Measurements from ENCODE around the gene SFTPB.

The SFTPB gene

DNA sequence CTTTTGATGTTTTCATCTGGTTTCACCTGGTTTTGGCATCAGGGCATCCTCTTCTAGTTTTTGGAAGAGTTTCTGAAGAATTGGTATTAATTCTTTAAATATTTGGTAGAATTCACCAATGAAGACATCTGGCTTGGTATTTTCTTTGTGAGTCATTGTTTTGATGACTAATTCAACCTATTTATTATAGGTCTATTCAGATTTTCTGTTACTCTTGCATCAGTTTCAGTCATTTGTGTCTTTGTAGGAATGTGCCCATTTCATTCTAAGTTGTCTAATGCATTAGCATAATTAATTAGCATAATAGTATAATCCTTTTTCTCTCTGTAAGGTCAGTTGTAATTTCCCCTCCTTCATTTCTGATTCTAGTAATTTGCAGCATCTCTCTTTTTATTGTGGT, 34.2 kb upstream of the SFTPB start:
- no peak for DNase-seq

DNA sequence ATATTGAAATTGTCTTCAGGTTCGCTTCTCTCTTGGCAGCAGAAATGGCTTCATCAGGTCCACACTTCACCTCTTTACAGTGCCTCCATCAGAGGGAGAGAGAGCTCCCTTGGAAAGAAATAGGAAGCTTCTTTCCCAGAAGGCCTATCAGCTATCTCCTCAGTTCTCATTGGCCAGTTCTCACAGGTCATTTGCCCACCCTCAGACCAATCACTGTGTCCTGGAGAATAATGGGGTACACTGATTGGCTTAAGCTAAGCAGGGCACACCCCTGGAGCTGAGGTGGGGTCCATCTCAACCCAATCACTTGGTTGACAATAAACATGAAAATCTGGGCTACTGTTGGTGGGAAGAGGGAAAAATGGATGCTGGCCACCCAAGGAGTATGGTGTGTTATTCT, 31.3 kb upstream of the SFTPB start:
- DNase-seq = no peak

GRCh38 chr2:85698880-85699254, 30.9 kb upstream of the SFTPB start:
- no peak for DNase-seq

- no peak for DNase-seq
Measured at GRCh38 chr2:85698184-85698879, 30.3 kb upstream of the SFTPB start.

DNA sequence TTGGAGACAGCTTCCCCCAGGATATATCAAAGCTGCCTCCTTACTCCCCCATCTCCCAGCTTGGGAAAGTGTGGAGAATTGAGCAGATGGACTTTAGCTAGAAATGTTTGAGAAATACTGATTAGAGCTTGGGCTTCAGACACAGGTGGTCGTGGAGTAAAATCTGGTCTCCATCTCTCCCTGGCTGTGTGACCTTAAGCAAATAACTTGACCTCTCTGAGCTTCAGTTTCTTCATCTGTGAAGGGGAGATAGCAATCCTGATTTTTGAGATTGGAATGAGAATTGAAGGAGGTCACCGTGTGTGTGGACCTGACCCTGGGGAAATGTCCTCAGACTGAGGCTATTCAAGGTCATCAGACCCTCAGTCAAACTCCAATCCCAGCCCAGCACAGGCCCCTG, 29.7 kb upstream of the SFTPB start:
- DNase-seq = no peak

- no peak for DNase-seq
Measured at GRCh38 chr2:85697096-85697495, 29.1 kb upstream of the SFTPB start.

GRCh38 chr2:85695691-85696668, 28.0 kb upstream of the SFTPB start:
- no peak for DNase-seq

- DNase-seq = no peak
Measured at GRCh38 chr2:85695121-85695520, 27.1 kb upstream of the SFTPB start.

- no peak for DNase-seq
Measured at GRCh38 chr2:85694052-85695025, 26.3 kb upstream of the SFTPB start, which contains the start of gene GNLY. Gene GNLY (plus strand): TSS chr2:85694358. CDS start chr2:85694419, 61 bp downstream.

DNA sequence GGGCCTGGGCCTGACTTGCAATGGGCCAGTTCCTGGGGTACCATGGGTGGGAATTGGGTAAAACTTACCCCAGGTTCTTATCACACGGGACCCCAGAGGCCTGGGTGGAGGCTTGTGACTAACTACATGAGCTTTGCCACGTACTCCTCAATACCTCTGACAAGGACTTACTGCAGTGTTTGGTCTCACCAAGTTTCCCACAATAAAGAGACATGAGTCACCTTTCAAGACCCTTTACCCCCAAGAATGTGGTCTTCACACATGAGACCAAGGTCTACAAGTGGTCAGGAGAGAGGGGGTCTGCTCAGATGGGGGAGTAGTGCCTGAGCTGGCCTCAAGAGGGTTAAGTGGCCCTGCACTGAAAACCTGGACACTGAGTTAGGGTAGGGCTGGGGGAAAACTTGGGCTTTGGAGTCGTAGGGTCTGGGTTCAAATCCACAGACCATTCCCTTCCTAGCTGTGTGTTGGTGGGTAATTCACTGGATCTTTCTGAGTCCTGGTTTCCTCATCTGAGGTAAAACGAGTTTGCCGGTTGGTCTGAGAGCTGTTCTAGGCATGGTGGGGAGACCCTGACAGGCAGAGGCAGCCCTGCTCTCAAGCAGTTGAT, 24.1 kb upstream of the SFTPB start:
- no peak for DNase-seq

DNA sequence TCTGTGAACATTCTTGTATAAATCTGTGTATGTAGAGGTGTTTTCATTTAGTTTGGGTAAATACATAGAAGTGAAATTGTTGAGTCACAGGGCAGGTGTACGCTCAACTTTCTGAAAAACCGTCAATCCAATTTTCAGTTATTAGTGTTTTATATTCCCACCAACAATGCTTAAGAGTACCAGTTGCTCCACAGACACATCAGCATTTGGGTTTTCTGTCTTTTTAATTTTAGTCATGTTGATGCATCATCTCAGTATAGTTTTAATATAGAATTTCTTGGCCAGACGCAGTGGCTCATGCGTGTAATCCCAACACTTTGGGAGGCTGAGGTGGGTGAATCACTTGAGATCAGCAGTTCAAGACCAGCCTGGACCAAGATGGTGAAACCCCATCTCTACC, 22.9 kb upstream of the SFTPB start:
- DNase-seq = no peak

- no peak for DNase-seq
Measured at GRCh38 chr2:85684806-85685205, 16.8 kb upstream of the SFTPB start.

DNA sequence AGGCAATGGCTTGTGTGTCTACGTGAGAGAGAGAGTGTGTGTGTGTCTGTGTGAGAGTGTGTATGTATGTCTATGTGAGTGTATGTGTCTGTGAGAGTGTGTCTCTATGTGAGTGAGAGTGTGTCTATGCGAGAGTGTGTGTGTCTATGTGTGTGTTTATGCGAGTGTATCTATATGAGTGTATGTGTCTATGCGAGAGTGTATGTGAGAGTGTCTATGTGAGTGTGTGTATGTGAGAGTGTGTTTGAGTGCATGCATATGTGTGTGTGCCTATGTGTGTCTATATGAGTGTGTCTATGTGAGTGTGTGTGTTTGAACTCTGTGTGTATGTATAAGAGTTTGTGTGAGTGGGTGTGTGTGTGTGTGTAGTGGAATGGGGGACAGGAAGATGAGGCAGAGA, 16.4 kb upstream of the SFTPB start:
- no peak for DNase-seq

DNA sequence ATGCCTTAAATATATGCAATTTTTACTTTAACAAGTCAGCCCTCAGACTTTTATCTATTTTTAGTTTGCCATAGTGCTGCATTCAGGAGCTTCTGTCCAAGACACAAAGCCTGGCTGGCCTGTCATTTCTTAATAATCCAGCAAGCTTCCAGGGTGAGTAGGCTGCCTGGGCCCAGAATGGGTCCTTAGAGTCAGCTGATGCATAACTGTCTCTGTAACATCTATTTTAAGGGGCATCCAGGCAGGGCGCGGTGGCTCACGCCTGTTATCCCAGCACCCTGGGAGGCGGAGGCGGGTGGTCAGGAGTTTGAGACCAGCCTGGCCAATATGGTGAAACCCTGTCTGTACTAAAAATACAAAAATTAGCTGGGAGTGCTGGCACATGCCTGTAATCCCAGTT, 14.4 kb upstream of the SFTPB start:
- no peak for DNase-seq

GRCh38 chr2:85681776-85682175, 13.8 kb upstream of the SFTPB start:
- DNase-seq = no peak

- DNase-seq = no peak
Measured at GRCh38 chr2:85681372-85681763, 13.4 kb upstream of the SFTPB start.

GRCh38 chr2:85680707-85681371, 12.8 kb upstream of the SFTPB start:
- no peak for DNase-seq

- DNase-seq = peak; percentile 46
Measured at GRCh38 chr2:85678794-85679672, 11.0 kb upstream of the SFTPB start.

GRCh38 chr2:85678377-85678776, 10.4 kb upstream of the SFTPB start:
- no peak for DNase-seq

DNA sequence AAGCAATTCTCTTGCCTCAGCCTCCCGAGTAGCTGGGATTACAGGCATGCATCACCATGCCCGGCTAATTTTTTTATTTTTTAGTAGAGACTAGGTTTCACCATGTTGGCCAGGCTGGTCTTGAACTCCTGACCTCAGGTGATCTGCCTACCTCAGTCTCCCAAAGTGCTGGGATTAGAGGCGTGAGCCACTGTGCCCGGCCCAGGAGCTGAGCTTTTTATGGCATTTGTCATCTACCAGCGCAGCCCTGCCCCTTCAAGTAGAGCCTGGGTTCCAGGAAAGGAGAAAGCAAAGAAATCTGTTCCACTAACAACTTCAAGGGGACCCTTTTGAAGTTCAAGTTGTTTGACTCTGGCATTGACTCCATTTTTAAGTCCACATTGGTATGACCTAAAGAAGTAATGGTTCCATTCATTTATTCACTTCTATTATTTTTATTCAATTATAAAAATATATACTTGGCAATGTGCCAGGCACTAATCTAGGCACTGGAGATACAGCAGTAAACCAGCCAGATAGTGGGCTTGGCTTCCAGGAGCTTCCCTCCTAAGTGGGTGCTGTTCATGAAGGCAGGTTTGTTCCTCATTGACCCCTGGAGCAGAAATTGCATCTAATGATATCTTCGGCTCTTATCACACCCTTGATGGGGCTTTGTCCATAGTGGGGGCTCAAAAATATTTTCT, 8.0 kb upstream of the SFTPB start:
- no peak for DNase-seq
